ENCODE results near the gene STXBP6. TPM values are rescaled to one million over a fixed set of nuclear protein-coding genes. Genes with fewer than 3 reads are reported as not detected.

The STXBP6 gene
- total RNA-seq, 1 donor = 5.8 TPM

DNA sequence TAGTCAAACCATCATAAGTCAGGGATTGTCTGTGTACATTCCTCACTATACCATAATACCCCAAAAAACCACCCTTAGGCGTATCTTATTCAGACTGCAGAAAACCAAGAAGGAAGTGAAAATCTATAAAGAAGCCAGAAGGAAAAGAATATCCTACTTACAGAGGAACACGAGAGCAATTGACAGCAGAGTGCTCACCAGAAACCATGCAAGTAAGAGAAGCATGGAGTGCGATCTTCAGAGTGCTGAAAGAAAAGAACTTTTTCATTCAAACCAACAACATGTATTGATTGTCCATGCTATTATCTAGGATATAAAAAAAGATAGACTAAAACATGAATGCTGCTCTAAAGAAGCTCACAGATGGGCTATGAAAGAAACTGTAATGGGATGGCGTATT, 50.8 kb downstream of the STXBP6 start:
- Histone ChIP-seq H3K4me2 (ENCODE audit: insufficient read depth, low read length) (no peak overlapping the region), H3K36me3 (ENCODE audit: insufficient read depth, low read length) (no peaks in the 10 kb centered on the region), H4K20me1 (ENCODE audit: insufficient read depth, low read length) (no peaks in the 10 kb centered on the region), H2AFZ (ENCODE audit: low read length) (no peak overlapping the region), H3K79me2 (ENCODE audit: insufficient read depth, low read length) (no peaks in the 10 kb centered on the region), H3K27me3 (ENCODE audit: insufficient read depth, low read length) (no peaks in the 10 kb centered on the region), H3K9me3 (ENCODE audit: low read depth, low read length) (no peaks in the 10 kb centered on the region), H3K4me3 (ENCODE audit: insufficient read depth, low read length) (no peak overlapping the region), H3K27ac (ENCODE audit: low read depth, low read length) (no peak overlapping the region), H3K4me1 (ENCODE audit: insufficient read depth, low read length) (peaks cover 11% of the 10 kb centered on the region)
- TF ChIP-seq, protein P1, sequence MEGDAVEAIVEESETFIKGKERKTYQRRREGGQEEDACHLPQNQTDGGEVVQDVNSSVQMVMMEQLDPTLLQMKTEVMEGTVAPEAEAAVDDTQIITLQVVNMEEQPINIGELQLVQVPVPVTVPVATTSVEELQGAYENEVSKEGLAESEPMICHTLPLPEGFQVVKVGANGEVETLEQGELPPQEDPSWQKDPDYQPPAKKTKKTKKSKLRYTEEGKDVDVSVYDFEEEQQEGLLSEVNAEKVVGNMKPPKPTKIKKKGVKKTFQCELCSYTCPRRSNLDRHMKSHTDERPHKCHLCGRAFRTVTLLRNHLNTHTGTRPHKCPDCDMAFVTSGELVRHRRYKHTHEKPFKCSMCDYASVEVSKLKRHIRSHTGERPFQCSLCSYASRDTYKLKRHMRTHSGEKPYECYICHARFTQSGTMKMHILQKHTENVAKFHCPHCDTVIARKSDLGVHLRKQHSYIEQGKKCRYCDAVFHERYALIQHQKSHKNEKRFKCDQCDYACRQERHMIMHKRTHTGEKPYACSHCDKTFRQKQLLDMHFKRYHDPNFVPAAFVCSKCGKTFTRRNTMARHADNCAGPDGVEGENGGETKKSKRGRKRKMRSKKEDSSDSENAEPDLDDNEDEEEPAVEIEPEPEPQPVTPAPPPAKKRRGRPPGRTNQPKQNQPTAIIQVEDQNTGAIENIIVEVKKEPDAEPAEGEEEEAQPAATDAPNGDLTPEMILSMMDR (IDR thresholded peaks at IDR 0.05; ENCODE audit: extremely low read depth, low read depth, low read length) = no peak
- no peak for DNase-seq (ENCODE audit: insufficient read length, low spot score, missing footprints)

DNA sequence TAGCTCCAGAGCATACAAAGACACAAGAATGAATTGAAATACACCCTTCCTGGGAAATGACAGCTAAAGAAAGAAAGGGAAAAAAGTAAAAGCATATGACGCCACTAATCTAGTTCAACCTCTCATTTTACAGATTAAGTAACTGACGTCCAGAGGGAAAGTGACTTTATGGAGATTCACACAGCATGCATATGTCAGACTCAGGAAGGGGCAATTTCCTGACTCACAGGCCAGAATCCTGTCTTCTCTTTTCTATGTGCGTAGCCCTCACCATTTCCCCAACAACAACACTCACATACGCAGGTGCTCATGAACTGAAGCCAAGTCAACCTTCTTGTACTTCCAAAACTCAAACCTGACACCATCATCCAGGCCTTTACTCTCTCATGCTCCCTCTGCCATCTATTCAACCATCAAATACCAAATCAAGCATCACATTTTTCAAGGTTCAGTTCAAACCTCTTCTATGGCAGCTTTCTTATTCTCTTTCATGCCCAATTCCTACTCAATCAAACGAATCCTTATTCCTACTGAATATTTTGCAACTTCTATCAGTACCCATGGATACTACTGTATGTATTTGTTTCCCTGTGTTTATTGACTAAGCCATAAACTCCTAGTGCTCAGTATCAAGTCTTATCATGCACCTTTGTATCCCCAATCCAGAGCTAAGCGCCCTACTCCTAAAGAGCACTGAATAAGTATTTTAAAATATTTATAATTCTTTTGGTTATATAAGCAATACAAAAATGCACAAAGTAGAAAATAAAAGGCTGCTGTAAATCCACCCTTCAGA, 52.8 kb downstream of the STXBP6 start:
- no peak overlapping the region for H2AFZ ChIP-seq (ENCODE audit: low read length)
- H3K4me3 ChIP-seq (ENCODE audit: insufficient read depth, low read length) = no peak overlapping the region
- H3K27me3 ChIP-seq (ENCODE audit: insufficient read depth, low read length) = no peaks in the 10 kb centered on the region
- H3K4me1 ChIP-seq (ENCODE audit: insufficient read depth, low read length) = peaks cover 7% of the 10 kb centered on the region
- TF ChIP-seq, protein P1 (IDR thresholded peaks at IDR 0.05; ENCODE audit: extremely low read depth, low read depth, low read length) = no peak
- DNase-seq (ENCODE audit: insufficient read length, low spot score, missing footprints) = no peak
- H4K20me1 ChIP-seq (ENCODE audit: insufficient read depth, low read length) = no peaks in the 10 kb centered on the region
- H3K27ac ChIP-seq (ENCODE audit: low read depth, low read length) = no peak overlapping the region
- no peaks in the 10 kb centered on the region for H3K79me2 ChIP-seq (ENCODE audit: insufficient read depth, low read length)
- H3K36me3 ChIP-seq (ENCODE audit: insufficient read depth, low read length) = no peaks in the 10 kb centered on the region
- H3K9me3 ChIP-seq (ENCODE audit: low read depth, low read length) = no peaks in the 10 kb centered on the region
- no peak overlapping the region for H3K4me2 ChIP-seq (ENCODE audit: insufficient read depth, low read length)

DNA sequence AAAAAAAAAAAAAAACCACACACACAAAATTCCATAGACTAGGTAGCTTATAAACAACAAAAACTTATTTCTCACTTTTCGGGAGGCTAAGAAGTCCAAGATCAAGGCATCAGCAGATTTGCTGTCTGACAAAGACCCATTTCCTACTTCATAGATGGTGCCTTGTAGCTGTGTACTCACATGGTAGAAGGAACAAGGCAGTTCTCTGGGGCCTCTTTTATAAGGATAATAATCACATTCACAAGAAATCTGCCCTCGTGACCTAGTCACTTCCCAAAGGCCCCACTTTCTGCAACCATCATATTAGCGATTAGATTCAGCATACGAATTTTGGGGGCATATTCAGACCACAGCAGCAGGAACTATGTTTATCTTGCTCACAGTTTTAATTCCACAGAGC, 54.9 kb downstream of the STXBP6 start:
- Histone ChIP-seq H3K9me3 (ENCODE audit: low read depth, low read length) (no peaks in the 10 kb centered on the region), H3K27ac (ENCODE audit: low read depth, low read length) (no peak overlapping the region), H3K36me3 (ENCODE audit: insufficient read depth, low read length) (no peaks in the 10 kb centered on the region), H3K4me1 (ENCODE audit: insufficient read depth, low read length) (no peaks in the 10 kb centered on the region), H3K4me3 (ENCODE audit: insufficient read depth, low read length) (no peak overlapping the region), H3K4me2 (ENCODE audit: insufficient read depth, low read length) (no peak overlapping the region), H4K20me1 (ENCODE audit: insufficient read depth, low read length) (no peaks in the 10 kb centered on the region), H3K79me2 (ENCODE audit: insufficient read depth, low read length) (no peaks in the 10 kb centered on the region), H2AFZ (ENCODE audit: low read length) (no peak overlapping the region), H3K27me3 (ENCODE audit: insufficient read depth, low read length) (no peaks in the 10 kb centered on the region)
- no peak for DNase-seq (ENCODE audit: insufficient read length, low spot score, missing footprints)
- TF ChIP-seq, protein P1 (IDR thresholded peaks at IDR 0.05; ENCODE audit: extremely low read depth, low read depth, low read length) = no peak

DNA sequence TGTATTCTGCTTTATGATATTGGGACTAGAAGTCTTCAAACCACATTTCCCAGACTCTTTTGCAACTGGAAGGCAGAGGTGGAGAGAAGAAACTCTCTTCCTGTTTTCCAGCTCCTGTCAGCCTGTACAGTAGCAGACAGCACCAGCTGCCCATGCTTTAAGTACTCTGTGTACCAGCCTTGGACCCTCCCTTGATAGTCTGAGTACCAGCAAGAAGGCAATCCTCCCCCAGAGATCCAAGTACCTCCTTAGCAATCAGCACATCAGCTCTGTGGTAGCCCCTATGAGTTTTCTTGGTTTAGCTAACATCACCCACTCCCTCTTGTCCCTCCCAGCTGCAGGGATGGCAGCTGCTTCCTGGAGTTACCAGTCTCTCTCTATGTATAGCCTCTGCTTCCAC, 56.3 kb downstream of the STXBP6 start:
- Histone ChIP-seq H3K36me3 (ENCODE audit: insufficient read depth, low read length) (no peaks in the 10 kb centered on the region), H3K4me1 (ENCODE audit: insufficient read depth, low read length) (no peaks in the 10 kb centered on the region), H3K9me3 (ENCODE audit: low read depth, low read length) (no peaks in the 10 kb centered on the region), H3K4me2 (ENCODE audit: insufficient read depth, low read length) (no peak overlapping the region), H3K27ac (ENCODE audit: low read depth, low read length) (no peak overlapping the region), H3K4me3 (ENCODE audit: insufficient read depth, low read length) (no peak overlapping the region), H2AFZ (ENCODE audit: low read length) (no peak overlapping the region), H4K20me1 (ENCODE audit: insufficient read depth, low read length) (no peaks in the 10 kb centered on the region), H3K27me3 (ENCODE audit: insufficient read depth, low read length) (no peaks in the 10 kb centered on the region), H3K79me2 (ENCODE audit: insufficient read depth, low read length) (no peaks in the 10 kb centered on the region)
- TF ChIP-seq, protein P1 (IDR thresholded peaks at IDR 0.05; ENCODE audit: extremely low read depth, low read depth, low read length) = no peak
- no peak for DNase-seq (ENCODE audit: insufficient read length, low spot score, missing footprints)
